Activated CD4-positive, CD25-positive, alpha-beta regulatory T cell treated with anti-CD3 and anti-CD28 coated beads, Interleukin-2, amount 50 U/mL, for 72 hours (primary cell): Measurements from ENCODE around the gene TGFBI.

Source experiments
- DNase-seq: peaks from one replicate; pipeline ENCODE4 v3.0.0; 2021

TGFBI gene

GRCh38 chr5:136098176-136098575 is 69.4 kb downstream of the TGFBI start:
- DNase-seq = no peak

GRCh38 chr5:136099870-136100269 is 71.1 kb downstream of the TGFBI start:
- no peak for DNase-seq

- no peak for DNase-seq
Measured at GRCh38 chr5:136101884-136102283, 73.1 kb downstream of the TGFBI start.

GRCh38 chr5:136103118-136103517 is 74.3 kb downstream of the TGFBI start:
- DNase-seq = no peak

GRCh38 chr5:136104306-136104965 is 75.6 kb downstream of the TGFBI start:
- no peak for DNase-seq

- no peak for DNase-seq
Measured at GRCh38 chr5:136106351-136107031, 77.7 kb downstream of the TGFBI start.

GRCh38 chr5:136108180-136108611 is 79.4 kb downstream of the TGFBI start:
- DNase-seq = no peak

- no peak for DNase-seq
Measured at GRCh38 chr5:136108766-136109165, 80.0 kb downstream of the TGFBI start.

- no peak for DNase-seq
Measured at GRCh38 chr5:136109453-136110135, 80.8 kb downstream of the TGFBI start.
